ENCODE data around the gene PYGB. TPM values are rescaled to one million over a fixed set of nuclear protein-coding genes. Genes with fewer than 3 reads are reported as not detected.
"Not testable (repeated sequence)": the region's sequence is repeated elsewhere in the genome, so short reads cannot be mapped to it uniquely, and the experiment has no call there.

PYGB gene
- total RNA-seq, 1 experiment from 2014 or later = 258 TPM

DNA sequence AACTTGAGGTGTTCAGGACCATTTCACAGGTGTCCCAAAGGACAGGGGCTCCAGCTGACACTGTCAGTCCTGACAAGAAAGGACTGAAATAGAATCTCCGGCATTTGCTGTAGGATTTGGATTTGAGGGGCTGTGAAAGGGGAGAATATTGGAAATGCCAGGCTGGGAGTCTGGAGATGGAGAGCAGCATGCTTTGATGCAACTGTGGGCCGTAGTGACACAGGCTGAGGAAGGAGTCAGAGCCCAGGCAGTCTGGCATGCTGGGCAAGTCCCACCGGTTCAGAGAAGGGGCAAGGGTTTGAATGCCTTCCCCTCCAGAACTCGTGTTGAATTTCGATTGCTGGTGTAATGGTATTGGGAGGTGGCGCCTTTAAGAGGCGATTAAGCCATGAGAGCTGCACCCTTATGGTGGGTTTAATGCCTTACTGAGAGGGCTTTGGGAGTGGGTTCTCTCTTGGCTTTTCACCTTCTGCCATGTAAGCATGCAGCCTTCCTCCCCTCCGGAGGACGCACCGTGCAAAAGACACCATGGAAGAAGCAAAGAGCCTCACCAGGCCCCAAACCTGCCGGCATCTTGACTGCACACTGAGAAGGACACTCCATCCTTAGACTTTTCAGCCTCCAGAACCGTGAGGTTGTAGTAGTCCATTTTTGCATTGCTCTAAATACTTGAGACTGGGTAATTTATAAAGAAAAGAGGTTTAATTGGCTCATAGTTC is 9.4 kb upstream of the PYGB start:
- Mint-ChIP-seq H3K4me3 (ENCODE audit: low read depth, unreplicated experiment) (peak overlapping the region; percentile 51), H3K27ac (ENCODE audit: unreplicated experiment) (peak overlapping the region; percentile 100), H3K4me1 (ENCODE audit: low read depth, unreplicated experiment) (peaks cover 24% of the 10 kb centered on the region), H3K27me3 (ENCODE audit: unreplicated experiment) (no peaks in the 10 kb centered on the region), H3K36me3 (ENCODE audit: insufficient read depth, unreplicated experiment) (peaks cover 21% of the 10 kb centered on the region), H3K9me3 (ENCODE audit: low read depth, unreplicated experiment) (no peaks in the 10 kb centered on the region)
- CTCF ChIA-PET = no interaction called here
- BruUV-seq (replicated peaks) = TSS peak; percentile 80
- no peak for TF ChIP-seq CTCF (IDR thresholded peaks at IDR 0.05; ENCODE audit: unreplicated experiment)
- DNase-seq = no peak
- intact Hi-C loops (cut with micrococcal nuclease; ENCODE audit: unreplicated experiment) = no loop called here

GRCh38 chr20:25239387-25240370 is 8.2 kb upstream of the PYGB start:
- Mint-ChIP-seq H3K36me3 (ENCODE audit: insufficient read depth, unreplicated experiment) (peaks cover 16% of the 10 kb centered on the region), H3K9me3 (ENCODE audit: low read depth, unreplicated experiment) (no peaks in the 10 kb centered on the region), H3K4me3 (ENCODE audit: low read depth, unreplicated experiment) (no peak overlapping the region), H3K4me1 (ENCODE audit: low read depth, unreplicated experiment) (peaks cover 21% of the 10 kb centered on the region), H3K27ac (ENCODE audit: unreplicated experiment) (peak overlapping the region; percentile 100), H3K27me3 (ENCODE audit: unreplicated experiment) (no peaks in the 10 kb centered on the region)
- DNase-seq = no peak
- no TSS peak for BruUV-seq (replicated peaks)
- no peak for TF ChIP-seq CTCF (IDR thresholded peaks at IDR 0.05; ENCODE audit: unreplicated experiment)
- CTCF ChIA-PET = no interaction called here
- intact Hi-C loops (cut with micrococcal nuclease; ENCODE audit: unreplicated experiment) = no loop called here

GRCh38 chr20:25240851-25241658 is 6.8 kb upstream of the PYGB start:
- CTCF ChIA-PET; H3K9me3 Mint-ChIP-seq (ENCODE audit: low read depth, unreplicated experiment); intact Hi-C loops (cut with micrococcal nuclease; ENCODE audit: unreplicated experiment); H3K27me3 Mint-ChIP-seq (ENCODE audit: unreplicated experiment); DNase-seq; BruUV-seq (replicated peaks): not testable (repeated sequence)
- Mint-ChIP-seq H3K4me3 (ENCODE audit: low read depth, unreplicated experiment) (peak overlapping the region; percentile 36), H3K27ac (ENCODE audit: unreplicated experiment) (peak overlapping the region; percentile 87), H3K36me3 (ENCODE audit: insufficient read depth, unreplicated experiment) (peaks cover 15% of the 10 kb centered on the region), H3K4me1 (ENCODE audit: low read depth, unreplicated experiment) (peaks cover 26% of the 10 kb centered on the region)

GRCh38 chr20:25241659-25241955 is 6.3 kb upstream of the PYGB start:
- CTCF ChIA-PET = not testable (repeated sequence)
- peaks cover 26% of the 10 kb centered on the region for H3K4me1 Mint-ChIP-seq (ENCODE audit: low read depth, unreplicated experiment)

GRCh38 chr20:25242231-25242630 is 5.7 kb upstream of the PYGB start:
- peaks cover 26% of the 10 kb centered on the region for H3K36me3 Mint-ChIP-seq (ENCODE audit: insufficient read depth, unreplicated experiment)
- CTCF ChIA-PET = no interaction called here
- BruUV-seq (replicated peaks) = no TSS peak
- no peaks in the 10 kb centered on the region for H3K9me3 Mint-ChIP-seq (ENCODE audit: low read depth, unreplicated experiment)
- no peak for DNase-seq
- TF ChIP-seq CTCF (IDR thresholded peaks at IDR 0.05; ENCODE audit: unreplicated experiment) = no peak
- H3K27me3 Mint-ChIP-seq (ENCODE audit: unreplicated experiment) = no peaks in the 10 kb centered on the region
- intact Hi-C loops (cut with micrococcal nuclease; ENCODE audit: unreplicated experiment) = no loop called here
- H3K4me1 Mint-ChIP-seq (ENCODE audit: low read depth, unreplicated experiment) = peaks cover 26% of the 10 kb centered on the region
- peak overlapping the region; percentile 36 for H3K4me3 Mint-ChIP-seq (ENCODE audit: low read depth, unreplicated experiment)
- H3K27ac Mint-ChIP-seq (ENCODE audit: unreplicated experiment) = peak overlapping the region; percentile 87

More at GRCh38 chr20:25241659-25241955, 6.3 kb upstream of the PYGB start:
- intact Hi-C loops (cut with micrococcal nuclease; ENCODE audit: unreplicated experiment); H3K9me3 Mint-ChIP-seq (ENCODE audit: low read depth, unreplicated experiment); H3K27me3 Mint-ChIP-seq (ENCODE audit: unreplicated experiment); DNase-seq; BruUV-seq (replicated peaks): not testable (repeated sequence)
- Mint-ChIP-seq H3K27ac (ENCODE audit: unreplicated experiment) (peak overlapping the region; percentile 87), H3K4me3 (ENCODE audit: low read depth, unreplicated experiment) (peak overlapping the region; percentile 36), H3K36me3 (ENCODE audit: insufficient read depth, unreplicated experiment) (peaks cover 20% of the 10 kb centered on the region)
